HepG2 (cell line): Measurements from ENCODE around the gene MCAM.

Source experiments
- CAMTA2 ChIP-seq: sonication (generic); formaldehyde crosslinking; IDR thresholded peaks from 2 replicates; pipeline ENCODE4 v1.4.0; 2020; ENCODE audit warnings: mild to moderate bottlenecking, missing genetic modification reagents, borderline replicate concordance
- CTCF ChIP-seq: sonication (generic); formaldehyde crosslinking; IDR thresholded peaks from 2 replicates; pipeline ENCODE4 v1.5.0; 2020; ENCODE audit warnings: mild to moderate bottlenecking, missing genetic modification reagents, moderate library complexity
- EZH2 ChIP-seq: conservative IDR thresholded peaks from 2 replicates; pipeline ENCODE4 v1.6.1; 2012; ENCODE audit warnings: mild to moderate bottlenecking, low read depth, low read length, moderate library complexity
- MAFG ChIP-seq: sonication (generic); formaldehyde crosslinking; IDR thresholded peaks from 2 replicates; pipeline ENCODE4 v1.5.1; 2020; ENCODE audit warnings: mild to moderate bottlenecking, missing genetic modification reagents
- SRF ChIP-seq: IDR thresholded peaks from 2 replicates; pipeline ENCODE4 v1.6.1; 2011; ENCODE audit warnings: mild to moderate bottlenecking, low read depth, low read length, moderate library complexity
- TIGD3 ChIP-seq: sonication (generic); formaldehyde crosslinking; IDR thresholded peaks from 2 replicates; pipeline ENCODE4 v1.5.1; 2020; ENCODE audit warnings: mild to moderate bottlenecking, missing genetic modification reagents, borderline replicate concordance
- ZMAT3 ChIP-seq: sonication (generic); formaldehyde crosslinking; conservative IDR thresholded peaks from 2 replicates; pipeline ENCODE4 v1.7.0; 2021; ENCODE audit warnings: missing genetic modification reagents
- ZNF296 ChIP-seq: sonication (generic); formaldehyde crosslinking; conservative IDR thresholded peaks from 2 replicates; pipeline ENCODE4 v1.5.0; 2020; ENCODE audit warnings: mild to moderate bottlenecking, missing genetic modification reagents
- ZNF572 ChIP-seq: sonication (generic); formaldehyde crosslinking; IDR thresholded peaks from 2 replicates; pipeline ENCODE4 v1.5.1; 2020; ENCODE audit warnings: mild to moderate bottlenecking, missing genetic modification reagents
- ZNF589 ChIP-seq: sonication (generic); formaldehyde crosslinking; conservative IDR thresholded peaks from 2 replicates; pipeline ENCODE4 v1.8.0; 2022; ENCODE audit warnings: mild to moderate bottlenecking, moderate library complexity, missing genetic modification reagents

- TF ChIP-seq ZNF296 (no peak), CTCF (no peak), ZMAT3 (CRISPR knock-in tag) (no peak), ZNF572 (CRISPR knock-in tag) (no peak), CAMTA2 (CRISPR knock-in tag) (no peak), MAFG (no peak), SRF (no peak), ZNF589 (no peak), EZH2 (no peak), TIGD3 (CRISPR knock-in tag) (no peak)
These were observed 49.3 kb downstream of the MCAM start for GRCh38 chr11:119267645-119268044.
